Mammary epithelial cell (primary cell): ENCODE results near the gene RPL27A.

Experiments
- CTCF ChIP-seq, 2 donors: IDR thresholded peaks in 1 of 2; conservative IDR thresholded peaks in 1 of 2; 2 replicates each; pipeline ENCODE4 v1.5.1; 2011 to 2012; ENCODE audit warnings: inconsistent platforms in 2 of 2, low read length in 2 of 2, mild to moderate bottlenecking in 2 of 2, control low read depth in 1 of 2, low read depth in 1 of 2; ENCODE audit not compliant: insufficient read depth in 1 of 2; ENCODE audit errors: extremely low read depth in 1 of 2
- EZH2 ChIP-seq: IDR thresholded peaks from 2 replicates; pipeline ENCODE4 v1.6.1; 2012; ENCODE audit warnings: low read length, inconsistent platforms, borderline replicate concordance

- TF ChIP-seq CTCF (conservative IDR thresholded peaks at IDR 0.05 in 1 of 2, IDR thresholded peaks at IDR 0.05 in 1 of 2; ENCODE audit: extremely low read depth in 1 of 2, insufficient read depth in 1 of 2, low read depth in 1 of 2, low read length in 2 of 2) (no peak), EZH2 (no peak)
Observed at GRCh38 chr11:8652140-8652539, 30.5 kb upstream of the RPL27A start.
